ENCODE measurements around the gene CHCHD1. TPM values are rescaled to one million over a fixed set of nuclear protein-coding genes. Genes with fewer than 3 reads are reported as not detected.
"Not testable (repeated sequence)": the region's sequence is repeated elsewhere in the genome, so short reads cannot be mapped to it uniquely, and the experiment has no call there.

CHCHD1 gene
- total and polyA plus RNA-seq, 12 donors: 18.6 to 82.1 (median 22.0) TPM

- no peaks in the 10 kb centered on the region for H3K27me3 ChIP-seq
- peaks cover 0 to 80% (median 0%) of the 10 kb centered on the region in 9 donors for H3K36me3 ChIP-seq
- H3K27ac ChIP-seq: no peak overlapping the region
- ATAC-seq (no peak), DNase-seq (no peak)
- H3K4me3 ChIP-seq: no peak overlapping the region
- intact Hi-C loops (cut with DNase I): no loop called here
- 75 to 77% methylated on average over 7 of the region's 7 CpGs for WGBS, 2 donors
- peaks cover 0 to 17% (median 6%) of the 10 kb centered on the region in 9 donors for H3K4me1 ChIP-seq
- TF ChIP-seq CTCF (IDR thresholded peaks at IDR 0.05): no peak
- H3K9me3 ChIP-seq: no peaks in the 10 kb centered on the region
Measured at GRCh38 chr10:73823391-73823790, 41.5 kb downstream of the CHCHD1 start.

- ATAC-seq: peak in 1 of 8 donors; percentile 11
- no peak overlapping the region for H3K4me3 ChIP-seq
- no peak overlapping the region for H3K27ac ChIP-seq
- no peak for TF ChIP-seq CTCF (IDR thresholded peaks at IDR 0.05)
- peaks cover 0 to 85% (median 0%) of the 10 kb centered on the region in 9 donors for H3K36me3 ChIP-seq
- H3K4me1 ChIP-seq: peaks cover 0 to 10% (median 6%) of the 10 kb centered on the region in 9 donors
- intact Hi-C loops (cut with DNase I): no loop called here
- no peaks in the 10 kb centered on the region for H3K9me3 ChIP-seq
- 96 to 97% methylated on average over 14 of the region's 14 CpGs for WGBS, 2 donors
- H3K27me3 ChIP-seq: no peaks in the 10 kb centered on the region
- no peak for DNase-seq
Measured at GRCh38 chr10:73824146-73824725, 42.4 kb downstream of the CHCHD1 start.

GRCh38 chr10:73827346-73828089 lies 45.7 kb downstream of the CHCHD1 start:
- no peak for TF ChIP-seq CTCF (IDR thresholded peaks at IDR 0.05)
- Histone ChIP-seq H3K9me3 (no peaks in the 10 kb centered on the region), H3K4me3 (no peak overlapping the region), H3K4me1 (no peaks in the 10 kb centered on the region), H3K27me3 (no peaks in the 10 kb centered on the region), H3K36me3 (peaks cover 0 to 79% (median 0%) of the 10 kb centered on the region in 9 donors), H3K27ac (no peak overlapping the region)
- DNase-seq (no peak), ATAC-seq (peak in 1 of 8 donors; percentile 57)
- intact Hi-C loops (cut with DNase I): no loop called here
- WGBS, 2 donors: 97% methylated on average over 19 of the region's 19 CpGs

GRCh38 chr10:73828161-73828560 lies 46.3 kb downstream of the CHCHD1 start:
- H3K27ac ChIP-seq: no peak overlapping the region
- no peak for TF ChIP-seq CTCF (IDR thresholded peaks at IDR 0.05)
- peaks cover 0 to 73% (median 0%) of the 10 kb centered on the region in 9 donors for H3K36me3 ChIP-seq
- no peaks in the 10 kb centered on the region for H3K4me1 ChIP-seq
- H3K9me3 ChIP-seq: no peaks in the 10 kb centered on the region
- DNase-seq (no peak), ATAC-seq (no peak)
- intact Hi-C loops (cut with DNase I): no loop called here
- H3K4me3 ChIP-seq: no peak overlapping the region
- no peaks in the 10 kb centered on the region for H3K27me3 ChIP-seq
- WGBS, 2 donors: 93% methylated on average over 6 of the region's 6 CpGs

- H3K9me3 ChIP-seq; H3K27me3 ChIP-seq; H3K4me3 ChIP-seq; H3K4me1 ChIP-seq; ATAC-seq; DNase-seq; H3K27ac ChIP-seq; intact Hi-C loops (cut with DNase I): not testable (repeated sequence)
- 93 to 98% methylated on average over 7 of the region's 7 CpGs for WGBS, 2 donors
- H3K36me3 ChIP-seq: peaks cover 0 to 64% (median 0%) of the 10 kb centered on the region in 9 donors
Measured at GRCh38 chr10:73829090-73829489, 47.2 kb downstream of the CHCHD1 start.
